GM19023 (cell line): ENCODE results near the gene RPS6KB1.
"Not testable (repeated sequence)": the region's sequence is repeated elsewhere in the genome, so short reads cannot be mapped to it uniquely, and the experiment has no call there.

Experiments
- ATAC-seq: cut with Tn5 transposase; IDR thresholded peaks from one replicate; pipeline ENCODE4 v1.9.1; 2021; ENCODE audit warnings: mild to moderate bottlenecking, moderate library complexity; ENCODE audit not compliant: unreplicated experiment

The RPS6KB1 gene

GRCh38 chr17:59870482-59870881, 22.4 kb upstream of the RPS6KB1 start:
- ATAC-seq: no peak

GRCh38 chr17:59872351-59872750, 20.6 kb upstream of the RPS6KB1 start:
- ATAC-seq: no peak

- not testable (repeated sequence) for ATAC-seq
Measured at GRCh38 chr17:59873414-59873813, 19.5 kb upstream of the RPS6KB1 start.

- no peak for ATAC-seq
Measured at GRCh38 chr17:59874376-59874775, 18.5 kb upstream of the RPS6KB1 start.

GRCh38 chr17:59876107-59876506, 16.8 kb upstream of the RPS6KB1 start:
- ATAC-seq: no peak

- ATAC-seq: no peak
Measured at GRCh38 chr17:59877965-59878364, 15.0 kb upstream of the RPS6KB1 start.

- no peak for ATAC-seq
Measured at GRCh38 chr17:59878624-59879023, 14.3 kb upstream of the RPS6KB1 start.

GRCh38 chr17:59884861-59885260, 8.1 kb upstream of the RPS6KB1 start:
- no peak for ATAC-seq

- ATAC-seq: no peak
Measured at GRCh38 chr17:59888145-59888750, 4.7 kb upstream of the RPS6KB1 start.

- ATAC-seq: no peak
Measured at GRCh38 chr17:59890720-59891119, 2.2 kb upstream of the RPS6KB1 start.

GRCh38 chr17:59892251-59892923, 534 bp upstream of the RPS6KB1 start:
- peak; percentile 51 for ATAC-seq

GRCh38 chr17:59893676-59894100, 767 bp downstream of the RPS6KB1 start:
- no peak for ATAC-seq

GRCh38 chr17:59897090-59897489, 4.2 kb downstream of the RPS6KB1 start:
- ATAC-seq: no peak

- ATAC-seq: no peak
Measured at GRCh38 chr17:59899099-59899498, 6.2 kb downstream of the RPS6KB1 start.

- ATAC-seq: no peak
Measured at GRCh38 chr17:59901604-59902003, 8.7 kb downstream of the RPS6KB1 start.

- no peak for ATAC-seq
Measured at GRCh38 chr17:59903455-59903854, 10.5 kb downstream of the RPS6KB1 start.

GRCh38 chr17:59907467-59907866, 14.5 kb downstream of the RPS6KB1 start:
- no peak for ATAC-seq

GRCh38 chr17:59914274-59914854, 21.4 kb downstream of the RPS6KB1 start:
- no peak for ATAC-seq

GRCh38 chr17:59916446-59916845, 23.5 kb downstream of the RPS6KB1 start:
- ATAC-seq: no peak

- not testable (repeated sequence) for ATAC-seq
Measured at GRCh38 chr17:59920637-59921036, 27.7 kb downstream of the RPS6KB1 start.

GRCh38 chr17:59930121-59930520, 37.2 kb downstream of the RPS6KB1 start:
- not testable (repeated sequence) for ATAC-seq

- ATAC-seq: not testable (repeated sequence)
Measured at GRCh38 chr17:59930768-59931167, 37.8 kb downstream of the RPS6KB1 start.
